HG03442 (cell line): ENCODE measurements around the gene RALGAPA1.
A peak's percentile ranks its signal among the peaks of the same experiment; 100 is the strongest.

Source experiments
- ATAC-seq: cut with Tn5 transposase; IDR thresholded peaks from one replicate; pipeline ENCODE4 v1.9.1; 2021; ENCODE audit warnings: mild to moderate bottlenecking, moderate library complexity; ENCODE audit not compliant: unreplicated experiment

RALGAPA1 gene

GRCh38 chr14:35553808-35554207 lies 255.3 kb downstream of the RALGAPA1 start:
- ATAC-seq, result no peak

- ATAC-seq, result no peak
These were observed 258.0 kb downstream of the RALGAPA1 start for GRCh38 chr14:35551081-35551480.

DNA sequence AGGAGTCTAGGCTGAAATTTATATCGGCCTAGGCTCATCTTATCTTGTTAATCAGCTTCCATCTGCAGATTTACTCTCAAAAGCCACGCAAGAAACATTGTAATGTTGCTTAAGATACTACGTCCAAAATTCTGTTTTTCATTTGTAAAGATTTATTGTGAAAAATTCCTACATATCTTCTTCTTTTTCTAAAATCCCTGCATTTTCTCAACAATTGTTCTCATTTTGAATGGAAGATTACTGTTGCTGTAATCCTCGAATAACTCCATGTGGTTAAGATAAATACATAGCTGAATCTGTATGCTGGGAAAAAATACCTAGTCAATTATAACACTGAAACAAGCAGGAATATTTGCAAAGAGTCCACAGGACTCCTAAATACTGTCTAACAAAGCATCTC lies 259.5 kb downstream of the RALGAPA1 start:
- no peak for ATAC-seq

DNA sequence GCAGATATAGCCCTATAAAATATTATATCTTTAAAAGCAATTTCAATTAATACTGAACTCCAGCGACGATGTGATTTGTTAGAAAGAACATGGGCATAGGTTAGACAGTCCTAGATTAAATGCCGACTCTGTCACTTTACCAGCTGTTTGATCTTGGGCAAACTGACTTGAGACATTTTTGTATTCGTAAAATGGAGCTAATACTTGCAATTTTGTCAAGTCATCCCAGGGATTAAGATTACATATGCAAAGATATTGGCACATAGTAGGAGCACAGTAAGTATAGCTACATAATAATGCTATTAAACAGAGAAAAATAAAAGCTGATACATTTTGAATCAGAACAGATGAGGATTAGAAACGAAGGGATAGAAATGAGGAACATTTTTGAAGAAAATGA lies 266.1 kb downstream of the RALGAPA1 start:
- ATAC-seq, result no peak

DNA sequence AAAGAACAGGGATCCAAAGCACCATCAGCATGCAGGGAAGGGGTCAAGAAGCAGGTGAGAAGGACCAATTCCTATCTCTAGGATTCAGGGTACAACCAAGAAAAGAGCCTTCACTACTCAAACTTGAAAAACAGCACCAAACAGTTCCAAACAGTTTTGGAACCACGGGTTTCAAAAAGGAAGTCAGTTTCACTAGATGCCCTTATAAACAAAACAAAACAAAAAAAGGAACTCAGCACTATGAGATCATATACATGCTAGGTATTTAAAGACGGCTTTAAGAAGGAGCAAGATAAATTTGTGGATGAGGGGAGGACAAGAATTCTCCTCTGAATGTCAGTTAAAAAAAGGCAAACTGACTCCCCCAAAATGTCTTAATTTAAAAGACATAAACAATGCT lies 269.1 kb downstream of the RALGAPA1 start:
- ATAC-seq, result no peak

GRCh38 chr14:35535483-35536112 lies 273.5 kb downstream of the RALGAPA1 start:
- peak; percentile 6 for ATAC-seq

- peak; percentile 51 for ATAC-seq
These were observed 274.1 kb downstream of the RALGAPA1 start for GRCh38 chr14:35534873-35535482.

DNA sequence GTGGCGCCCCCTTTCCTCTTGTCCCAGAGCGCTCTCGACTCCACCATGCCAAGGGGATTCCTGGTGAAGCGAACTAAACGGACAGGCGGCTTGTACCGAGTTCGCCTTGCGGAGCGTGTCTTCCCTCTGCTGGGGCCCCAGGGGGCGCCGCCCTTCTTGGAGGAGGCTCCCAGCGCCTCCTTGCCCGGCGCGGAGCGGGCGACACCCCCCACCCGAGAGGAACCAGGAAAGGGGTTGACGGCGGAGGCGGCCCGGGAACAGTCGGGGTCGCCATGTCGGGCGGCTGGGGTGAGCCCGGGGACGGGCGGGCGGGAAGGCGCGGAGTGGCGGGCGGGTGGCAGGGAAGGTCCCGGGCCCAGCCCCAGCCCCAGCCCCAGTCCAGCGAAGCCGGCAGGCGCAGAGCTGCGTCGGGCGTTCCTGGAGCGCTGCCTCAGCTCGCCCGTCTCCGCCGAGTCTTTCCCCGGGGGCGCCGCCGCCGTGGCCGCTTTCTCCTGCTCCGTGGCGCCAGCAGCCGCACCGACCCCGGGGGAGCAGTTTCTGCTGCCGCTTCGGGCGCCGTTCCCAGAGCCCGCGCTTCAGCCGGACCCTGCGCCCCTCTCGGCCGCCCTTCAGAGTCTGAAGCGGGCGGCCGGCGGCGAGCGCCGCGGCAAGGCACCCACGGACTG lies 274.8 kb downstream of the RALGAPA1 start:
- peak; percentile 13 for ATAC-seq

DNA sequence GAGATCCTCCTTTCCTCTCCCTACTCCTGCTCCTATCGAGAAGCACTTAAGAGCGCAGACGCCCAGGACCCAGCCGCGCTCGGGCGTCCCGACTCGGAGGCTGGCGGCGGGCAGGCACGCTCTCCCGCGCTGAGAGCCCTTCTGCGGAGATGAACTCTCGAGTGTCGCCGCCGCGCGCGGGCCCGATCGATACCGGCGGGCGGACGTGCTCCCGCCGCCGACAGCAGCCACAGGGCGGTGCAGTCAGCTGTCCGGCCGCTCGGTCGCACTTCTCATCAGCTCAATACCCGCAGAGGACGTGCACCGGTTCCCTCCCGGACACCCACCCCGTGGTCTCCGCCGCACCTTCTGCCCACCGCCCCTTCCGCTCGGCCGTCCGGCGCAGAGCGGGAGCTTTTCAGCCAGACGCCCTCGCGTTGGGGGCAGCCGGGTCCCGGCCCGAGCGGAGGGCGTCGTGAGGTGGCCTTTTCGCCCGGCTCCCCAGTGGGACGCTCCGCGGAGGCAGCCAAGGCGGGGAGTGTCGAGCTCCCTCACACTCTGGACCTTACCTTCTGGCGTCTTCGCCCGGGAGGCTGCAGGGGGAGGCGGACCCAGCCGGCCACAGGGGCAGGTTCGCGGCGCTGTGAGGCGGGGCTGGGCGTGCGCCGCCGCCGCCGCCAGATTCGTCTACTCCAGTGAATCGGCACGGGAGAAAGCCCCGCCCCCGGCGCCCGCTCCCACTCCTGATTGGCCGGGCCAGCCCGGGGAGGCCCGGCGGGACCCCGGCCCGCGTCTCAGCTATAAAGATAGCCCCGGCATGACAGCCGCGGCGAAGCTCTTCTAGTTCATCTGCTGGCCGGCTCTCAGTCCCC lies 275.5 kb downstream of the RALGAPA1 start, which contains the start of gene INSM2:
INSM2 (plus strand) TSS at position 808 of the 851 bp plus-strand sequence. CDS start 89 bp downstream, outside the sequence.
- ATAC-seq, result peak; percentile 69

- no peak for ATAC-seq
These were observed 276.2 kb downstream of the RALGAPA1 start for GRCh38 chr14:35532783-35533356.

- ATAC-seq, result no peak
These were observed 276.9 kb downstream of the RALGAPA1 start for GRCh38 chr14:35531960-35532747.

GRCh38 chr14:35526962-35527361 lies 282.1 kb downstream of the RALGAPA1 start:
- ATAC-seq, result no peak

GRCh38 chr14:35525695-35526094 lies 283.4 kb downstream of the RALGAPA1 start:
- no peak for ATAC-seq

DNA sequence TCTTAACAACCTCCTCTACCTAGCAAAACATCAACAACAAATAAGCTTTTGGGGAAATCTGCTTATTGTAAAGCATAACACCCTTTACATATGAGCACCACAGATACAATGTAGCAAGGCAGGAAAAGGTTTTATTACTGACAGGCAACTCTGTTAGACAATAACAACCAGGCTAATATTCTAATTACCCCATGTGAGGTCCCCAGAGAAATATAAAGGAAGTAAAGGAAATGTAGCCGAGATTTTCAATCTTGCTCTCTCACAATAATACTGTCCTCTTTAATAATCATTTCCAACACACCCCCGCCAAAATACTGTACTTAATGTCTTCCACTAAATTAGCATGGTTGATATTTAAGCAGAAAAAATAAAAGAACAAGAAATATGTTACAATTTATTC lies 289.1 kb downstream of the RALGAPA1 start:
- ATAC-seq, result no peak

DNA sequence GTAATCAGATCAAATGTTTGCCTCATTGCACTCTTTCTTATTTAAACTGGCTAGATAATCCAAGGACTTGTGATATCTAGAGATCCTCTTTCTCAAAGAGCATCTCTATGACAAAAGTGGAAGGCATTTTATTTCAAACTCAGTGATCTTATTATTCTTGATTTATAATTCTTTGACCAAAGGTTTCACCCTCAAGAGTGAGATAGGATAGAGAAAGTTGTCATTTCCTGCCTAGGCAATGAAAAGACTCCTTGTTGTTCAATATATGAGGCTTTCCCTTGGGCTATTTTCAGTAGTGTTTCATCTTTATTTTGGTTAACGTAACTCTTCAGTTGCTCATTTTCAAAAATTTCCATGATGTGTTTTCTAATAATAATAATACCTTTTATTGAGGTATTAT lies 293.2 kb downstream of the RALGAPA1 start:
- no peak for ATAC-seq

- no peak for ATAC-seq
These were observed 296.3 kb downstream of the RALGAPA1 start for GRCh38 chr14:35512765-35513164.

DNA sequence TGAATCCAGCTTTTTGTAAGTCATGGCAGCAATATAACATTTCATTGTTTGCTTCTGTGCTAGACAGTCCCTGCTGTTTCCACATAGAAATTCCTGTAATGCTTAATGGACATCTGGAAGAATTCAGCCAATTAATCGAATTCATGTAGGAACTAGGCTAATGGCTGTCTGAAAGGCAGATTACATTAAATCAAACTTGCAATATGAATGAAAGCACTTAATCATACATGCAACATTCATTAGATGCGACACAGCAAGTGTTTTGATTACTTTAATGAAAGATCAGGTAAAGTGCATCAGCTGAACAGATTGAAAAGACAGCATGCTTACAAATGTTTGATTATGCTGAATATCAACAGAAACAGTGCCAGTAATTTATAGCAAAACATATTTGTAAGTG lies 299.2 kb downstream of the RALGAPA1 start:
- ATAC-seq, result no peak

DNA sequence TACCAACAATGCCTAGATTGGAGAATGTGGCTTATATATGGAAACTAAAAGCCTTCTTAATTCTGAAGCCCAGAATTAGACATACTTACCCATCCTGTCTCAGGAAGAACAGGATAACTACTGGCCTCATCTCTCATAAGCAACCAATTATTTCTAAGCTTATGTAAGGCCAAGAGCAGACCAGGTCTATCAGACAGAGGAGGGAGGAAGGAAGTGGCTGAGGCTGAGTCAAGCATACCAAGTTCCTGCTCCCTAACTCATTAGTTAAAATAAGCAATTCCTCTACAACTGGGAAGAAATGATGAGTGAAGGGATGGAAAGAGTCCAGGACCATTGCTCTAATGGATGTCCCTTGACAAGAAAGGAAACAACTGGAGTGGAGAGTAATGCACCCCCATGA lies 302.2 kb downstream of the RALGAPA1 start:
- ATAC-seq, result no peak

DNA sequence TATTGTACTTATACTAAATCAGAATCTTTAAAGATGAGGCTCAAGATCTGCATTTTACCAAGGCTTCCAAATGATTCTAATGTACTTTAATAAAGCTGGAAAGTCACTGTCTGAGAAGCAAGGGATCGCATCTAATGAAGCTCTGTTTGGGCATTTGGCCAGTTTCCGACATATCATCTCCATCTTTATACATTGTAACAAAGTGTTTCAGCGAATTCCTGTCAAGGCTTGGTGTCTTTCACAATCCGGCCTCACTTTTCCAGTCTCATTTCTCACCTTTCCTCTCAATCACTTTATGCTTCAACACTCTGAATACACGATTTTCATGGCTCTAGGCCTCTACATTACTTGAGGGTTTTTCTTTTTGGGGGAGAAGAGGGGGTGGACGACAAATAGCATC lies 302.6 kb downstream of the RALGAPA1 start:
- no peak for ATAC-seq

DNA sequence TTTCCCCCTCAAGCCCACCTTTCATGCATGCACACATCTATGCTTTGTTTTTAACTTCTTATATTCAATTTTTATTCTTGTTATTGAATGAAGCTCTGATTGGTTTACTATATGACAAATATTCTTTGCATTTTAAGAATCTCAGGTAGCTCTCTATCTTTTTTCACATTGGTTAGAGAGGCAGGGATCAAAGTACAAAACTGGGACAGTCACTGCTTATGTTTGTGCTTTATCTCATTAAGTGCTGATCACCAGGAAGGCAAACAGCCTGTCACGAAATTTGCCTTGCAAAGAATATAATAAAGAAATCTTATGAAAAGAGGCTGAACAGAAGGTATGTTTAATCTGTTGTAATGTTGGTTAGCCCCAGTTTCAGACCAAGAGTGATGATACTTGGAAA lies 304.8 kb downstream of the RALGAPA1 start:
- no peak for ATAC-seq
